Measurements from ENCODE around the gene VENTX.

Gene VENTX

DNA sequence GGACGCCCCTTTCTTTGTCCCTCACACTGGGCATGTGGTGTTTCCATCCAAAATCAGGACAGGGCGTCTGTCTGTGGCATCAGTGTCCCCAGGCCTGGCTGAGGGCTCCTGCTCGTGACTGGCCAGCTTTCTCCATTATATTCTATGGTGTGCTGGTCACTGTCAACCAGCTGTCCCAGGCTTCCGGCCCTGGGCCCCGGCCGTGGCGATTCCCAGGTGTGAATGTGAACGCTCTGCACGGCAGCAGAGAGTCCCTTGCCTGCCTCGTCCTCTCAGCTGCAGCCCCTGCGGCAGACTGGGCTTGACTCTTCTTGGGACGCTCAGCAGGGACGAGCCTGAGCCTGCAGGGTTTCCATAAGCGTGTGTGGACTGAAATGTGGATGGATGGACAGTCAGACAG is 13.6 kb upstream of the VENTX start:
- no peak overlapping the region for H3K4me3 ChIP-seq (ENCODE audit: low read length)
- no peak for TF ChIP-seq CTCF (IDR thresholded peaks at IDR 0.05; ENCODE audit: insufficient read depth, low read depth, low read length, missing control alignments)

GRCh38 chr10:133224756-133225372 is 12.8 kb upstream of the VENTX start:
- DNase-seq (ENCODE audit: low read depth), result no peak
- no peak overlapping the region for H3K4me3 ChIP-seq (ENCODE audit: low read length)
- no peak for TF ChIP-seq CTCF (IDR thresholded peaks at IDR 0.05; ENCODE audit: insufficient read depth, low read depth, low read length, missing control alignments)

More for the DNA sequence above, 13.6 kb upstream of the VENTX start:
- no peak for DNase-seq (ENCODE audit: low read depth)

DNA sequence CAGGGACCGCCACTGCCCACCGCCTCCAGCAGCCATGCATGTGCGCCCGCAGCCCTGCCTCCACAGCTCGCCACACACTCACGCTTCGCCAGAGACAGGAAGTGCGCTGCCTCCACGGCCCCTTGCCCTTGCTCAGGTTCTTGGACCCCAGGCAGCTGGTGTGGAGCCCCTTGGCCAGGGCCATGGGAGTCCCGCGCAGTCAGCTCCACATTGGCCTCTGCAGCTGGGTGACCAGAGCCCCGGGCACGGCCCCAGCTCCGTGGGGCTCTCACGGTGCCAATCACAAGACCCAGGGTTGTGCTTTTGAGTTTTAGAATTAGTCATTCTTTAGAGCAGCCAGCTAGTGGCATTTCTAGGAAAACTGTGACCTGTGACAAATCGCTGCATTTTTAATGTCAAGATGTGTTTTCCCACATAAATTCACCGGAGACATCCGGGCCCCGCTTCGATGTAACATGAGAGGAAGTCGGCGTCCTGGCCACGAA is 11.9 kb upstream of the VENTX start:
- no peak for TF ChIP-seq CTCF (IDR thresholded peaks at IDR 0.05; ENCODE audit: insufficient read depth, low read depth, low read length, missing control alignments)
- no peak for DNase-seq (ENCODE audit: low read depth)
- no peak overlapping the region for H3K4me3 ChIP-seq (ENCODE audit: low read length)

DNA sequence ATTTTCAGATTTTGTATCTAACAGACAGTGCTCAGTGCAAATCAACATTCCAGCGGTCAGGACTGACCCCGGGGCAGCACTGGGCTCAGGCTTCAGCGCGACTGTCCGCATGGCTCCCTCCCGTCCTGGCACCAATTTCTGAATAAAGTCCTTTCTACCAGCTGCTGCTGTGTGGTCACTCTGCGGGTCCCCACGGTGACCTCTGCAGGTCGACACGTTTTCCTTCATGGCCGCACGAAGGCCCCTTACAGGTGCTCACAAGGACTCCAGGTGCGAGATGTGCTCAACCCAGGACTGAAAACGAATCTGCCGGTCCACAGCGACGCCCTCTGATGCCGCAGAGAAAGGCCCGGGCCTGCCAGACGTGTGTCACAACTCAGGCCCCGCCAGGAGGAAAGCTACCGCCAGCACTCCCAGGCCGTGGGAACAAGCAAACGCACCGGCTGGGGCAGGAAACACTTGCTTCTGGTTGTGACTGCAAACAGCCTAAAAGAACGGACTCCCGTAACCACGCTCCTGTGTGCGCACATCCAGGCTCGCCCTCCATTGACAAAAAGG is 11.3 kb upstream of the VENTX start:
- no peak overlapping the region for H3K4me3 ChIP-seq (ENCODE audit: low read length)
- DNase-seq (ENCODE audit: low read depth), result peak; percentile 32
- TF ChIP-seq CTCF (IDR thresholded peaks at IDR 0.05; ENCODE audit: insufficient read depth, low read depth, low read length, missing control alignments), result peak; percentile 21

- TF ChIP-seq CTCF (IDR thresholded peaks at IDR 0.05; ENCODE audit: insufficient read depth, low read depth, low read length, missing control alignments), result no peak
- DNase-seq (ENCODE audit: low read depth), result no peak
- H3K4me3 ChIP-seq (ENCODE audit: low read length), result no peak overlapping the region
Measured at GRCh38 chr10:133227256-133227655, 10.4 kb upstream of the VENTX start.

GRCh38 chr10:133229265-133230043 is 8.2 kb upstream of the VENTX start:
- no peak for DNase-seq (ENCODE audit: low read depth)
- H3K4me3 ChIP-seq (ENCODE audit: low read length), result no peak overlapping the region
- TF ChIP-seq CTCF (IDR thresholded peaks at IDR 0.05; ENCODE audit: insufficient read depth, low read depth, low read length, missing control alignments), result no peak

Data from epithelial cell of esophagus (primary cell).